CD4-positive, alpha-beta T cell treated with Interleukin-6 at 100 ng/mL for 8 hours (primary cell): ENCODE results near the gene GABRB3.

Experiments used
- DNase-seq: peaks from one replicate; pipeline ENCODE4 v3.0.0-alpha.2; 2020; ENCODE audit warnings: mixed read lengths, low spot score

Gene GABRB3

GRCh38 chr15:26772154-26773066 lies at the start of gene GABRB3:
TSS of gene GABRB3 (minus strand) at chr15:26773066.
- DNase-seq, result no peak

GRCh38 chr15:26807517-26808427 lies 34.9 kb upstream of the GABRB3 start:
- no peak for DNase-seq

- DNase-seq, result no peak
These were observed 33.7 kb upstream of the GABRB3 start for GRCh38 chr15:26806574-26806973.

- no peak for DNase-seq
These were observed 33.3 kb upstream of the GABRB3 start for GRCh38 chr15:26806151-26806550.

- no peak for DNase-seq
These were observed 32.6 kb upstream of the GABRB3 start for GRCh38 chr15:26805470-26805869.

- DNase-seq, result no peak
These were observed 31.4 kb upstream of the GABRB3 start for GRCh38 chr15:26804063-26804804.

- DNase-seq, result no peak
These were observed 17.3 kb upstream of the GABRB3 start for GRCh38 chr15:26790118-26790517.

GRCh38 chr15:26781816-26782215 lies 8.9 kb upstream of the GABRB3 start:
- no peak for DNase-seq

GRCh38 chr15:26773917-26774316 lies 1.1 kb upstream of the GABRB3 start:
- no peak for DNase-seq

GRCh38 chr15:26773067-26773877 lies 406 bp upstream of the GABRB3 start:
- no peak for DNase-seq

- DNase-seq, result no peak
These were observed 1.2 kb downstream of the GABRB3 start for GRCh38 chr15:26771578-26772153.

- no peak for DNase-seq
These were observed 1.7 kb downstream of the GABRB3 start for GRCh38 chr15:26771168-26771567.

- no peak for DNase-seq
These were observed 5.6 kb downstream of the GABRB3 start for GRCh38 chr15:26767169-26767670.

- no peak for DNase-seq
These were observed 6.6 kb downstream of the GABRB3 start for GRCh38 chr15:26766262-26766661.

GRCh38 chr15:26759986-26760385 lies 12.9 kb downstream of the GABRB3 start:
- DNase-seq, result no peak

- no peak for DNase-seq
These were observed 14.8 kb downstream of the GABRB3 start for GRCh38 chr15:26758079-26758478.

GRCh38 chr15:26757141-26757540 lies 15.7 kb downstream of the GABRB3 start:
- DNase-seq, result no peak

GRCh38 chr15:26744894-26745293 lies 28.0 kb downstream of the GABRB3 start:
- DNase-seq, result no peak

GRCh38 chr15:26739791-26740190 lies 33.1 kb downstream of the GABRB3 start:
- no peak for DNase-seq

- no peak for DNase-seq
These were observed 33.9 kb downstream of the GABRB3 start for GRCh38 chr15:26738996-26739395.
